Stimulated activated CD4-positive, alpha-beta T cell treated with anti-CD3 and anti-CD28 coated beads, Interleukin-4, amount 100 ng/mL, for 1 hour (primary cell): ENCODE data around the gene LSM11.
"Not testable (repeated sequence)": the region's sequence is repeated elsewhere in the genome, so short reads cannot be mapped to it uniquely, and the experiment has no call there.

Experiments
- DNase-seq: peaks from one replicate; pipeline ENCODE4 v3.0.0-alpha.2; 2020

Gene LSM11

GRCh38 chr5:157743163-157744050 lies at the start of gene LSM11:
Gene LSM11 (plus strand): TSS chr5:157743712. CDS start chr5:157743751, 39 bp downstream.
- DNase-seq: peak; percentile 91

DNA sequence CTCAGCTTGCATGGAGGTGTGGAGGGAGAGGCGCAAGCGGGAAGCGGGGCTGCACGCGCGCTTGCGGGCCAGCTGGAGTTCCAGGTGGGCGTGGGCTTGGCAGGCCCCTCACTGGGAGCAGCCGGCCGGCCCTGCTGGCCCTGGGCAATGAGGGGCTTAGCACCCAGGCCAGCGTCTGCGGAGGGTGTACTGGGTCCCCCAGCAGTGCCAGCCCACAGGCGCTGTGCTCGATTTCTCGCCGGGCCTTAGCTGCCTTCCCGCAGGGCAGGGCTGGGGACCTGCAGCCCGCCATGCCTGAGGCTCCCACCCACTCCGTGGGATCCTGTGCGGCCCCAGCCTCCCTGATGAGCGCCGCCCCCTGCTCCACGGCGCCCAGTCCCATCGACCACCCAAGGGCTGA lies 49.7 kb upstream of the LSM11 start:
- not testable (repeated sequence) for DNase-seq

DNA sequence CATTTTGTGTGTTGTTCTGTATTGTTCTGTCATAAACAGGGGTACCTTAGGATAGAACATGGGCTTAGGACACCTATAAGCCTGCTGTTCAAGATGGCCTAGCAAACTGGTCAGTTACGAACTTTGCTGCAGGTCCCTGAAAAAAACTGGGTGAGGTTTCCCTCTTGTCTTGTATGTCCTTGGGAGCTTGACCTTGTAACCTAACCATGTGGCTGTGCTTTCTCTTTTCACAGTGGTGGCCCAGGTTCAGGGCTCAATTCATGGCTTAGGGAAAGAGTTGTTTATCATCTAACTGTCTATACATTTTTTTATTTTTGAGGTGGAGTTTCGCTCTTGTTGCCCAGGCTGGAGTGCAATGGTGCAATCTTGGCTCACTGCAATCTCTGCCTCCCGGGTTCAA lies 47.4 kb upstream of the LSM11 start:
- DNase-seq: not testable (repeated sequence)

GRCh38 chr5:157698674-157699073 lies 44.8 kb upstream of the LSM11 start:
- DNase-seq: not testable (repeated sequence)

DNA sequence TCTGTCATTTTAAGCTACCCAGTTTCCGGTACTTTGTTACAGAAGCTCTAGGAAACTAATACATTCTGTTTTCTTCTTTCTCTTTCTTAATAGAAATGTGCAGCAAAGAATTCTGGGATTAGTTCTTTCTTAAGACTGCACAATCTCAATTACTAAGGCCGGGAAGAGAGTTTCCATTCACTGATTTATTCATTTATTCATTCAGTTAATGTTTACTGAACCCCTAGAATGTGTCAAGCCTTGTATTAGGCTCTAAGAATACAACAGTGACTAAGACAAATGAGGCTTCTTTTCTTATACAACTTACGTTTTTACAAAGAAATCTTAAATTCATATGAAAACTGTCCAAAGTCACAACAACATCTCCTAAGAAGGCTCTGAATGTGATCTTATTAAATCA lies 39.8 kb upstream of the LSM11 start:
- no peak for DNase-seq

- no peak for DNase-seq
These were observed 34.6 kb upstream of the LSM11 start for GRCh38 chr5:157708866-157709265.

GRCh38 chr5:157709346-157709745 lies 34.2 kb upstream of the LSM11 start:
- DNase-seq: no peak

DNA sequence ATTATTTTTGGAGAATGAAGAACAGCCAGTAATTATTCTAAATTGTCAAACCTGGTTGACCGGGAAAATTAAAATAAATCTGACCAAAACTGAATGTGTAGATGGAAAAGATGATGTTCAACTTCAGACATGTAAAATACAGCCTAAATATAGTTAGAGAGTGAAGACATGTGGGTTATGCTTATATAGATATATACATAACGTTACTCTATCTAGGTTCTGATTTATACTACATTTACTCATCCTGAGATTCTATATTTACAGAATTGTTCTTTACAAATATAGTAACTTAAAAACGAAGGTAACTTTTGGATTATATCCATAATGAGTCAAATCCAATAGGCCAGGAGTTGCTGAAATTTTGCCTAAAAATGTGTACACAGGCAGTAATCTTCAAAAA lies 33.1 kb upstream of the LSM11 start:
- no peak for DNase-seq

GRCh38 chr5:157710882-157711281 lies 32.6 kb upstream of the LSM11 start:
- DNase-seq: no peak

- no peak for DNase-seq
These were observed 29.5 kb upstream of the LSM11 start for GRCh38 chr5:157713830-157714595.

DNA sequence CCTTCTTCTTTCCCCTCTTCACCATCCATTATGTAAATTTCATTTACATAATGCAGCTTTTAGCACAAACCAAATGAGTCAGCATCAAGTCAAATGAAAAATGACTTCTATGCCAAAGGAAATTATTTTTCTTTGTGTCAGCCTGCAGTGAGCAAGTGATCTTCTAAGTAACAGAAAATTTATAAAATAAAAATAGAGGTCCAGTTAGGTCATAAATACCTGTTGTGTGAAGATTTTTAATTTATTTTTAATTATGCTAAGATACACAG lies 29.0 kb upstream of the LSM11 start:
- DNase-seq: no peak

DNA sequence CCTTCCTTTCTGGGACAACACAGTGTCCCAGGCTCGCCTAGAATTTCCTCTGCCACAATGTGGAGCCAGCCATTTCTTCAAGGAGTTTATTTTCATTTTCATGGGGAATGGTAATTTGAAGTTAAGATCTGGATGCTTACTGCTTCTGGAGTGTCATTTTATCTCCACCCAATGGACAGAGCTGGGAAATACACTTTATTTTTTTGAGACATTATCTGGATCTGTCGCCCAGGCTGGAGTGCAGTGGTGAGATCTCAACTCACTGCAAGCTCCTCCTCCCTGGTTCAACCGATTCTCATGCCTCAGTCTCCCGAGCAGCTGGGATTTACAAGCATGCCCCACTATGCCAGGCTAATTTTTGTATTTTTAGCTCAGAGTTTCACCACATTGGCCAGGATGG lies 25.0 kb upstream of the LSM11 start:
- DNase-seq: no peak

- no peak for DNase-seq
These were observed 24.3 kb upstream of the LSM11 start for GRCh38 chr5:157719245-157719644.

GRCh38 chr5:157721159-157721558 lies 22.4 kb upstream of the LSM11 start:
- no peak for DNase-seq

DNA sequence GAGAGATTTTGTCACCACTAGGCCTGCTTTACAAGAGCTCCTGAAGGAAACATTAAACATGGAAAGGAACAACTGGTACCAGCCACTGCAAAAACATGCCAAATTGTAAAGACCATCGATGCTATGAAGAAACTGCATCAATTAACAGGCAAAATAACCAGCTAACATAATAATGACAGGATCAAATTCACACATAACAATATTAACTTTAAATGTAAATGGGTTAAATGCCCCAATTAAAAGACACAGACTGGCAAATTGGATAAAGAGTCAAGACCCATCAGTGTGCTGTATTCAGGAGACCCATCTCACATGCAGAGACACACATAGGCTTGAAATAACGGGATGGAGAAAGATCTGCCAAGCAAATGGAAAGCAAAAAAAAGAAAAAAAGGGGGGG lies 20.6 kb upstream of the LSM11 start:
- not testable (repeated sequence) for DNase-seq

DNA sequence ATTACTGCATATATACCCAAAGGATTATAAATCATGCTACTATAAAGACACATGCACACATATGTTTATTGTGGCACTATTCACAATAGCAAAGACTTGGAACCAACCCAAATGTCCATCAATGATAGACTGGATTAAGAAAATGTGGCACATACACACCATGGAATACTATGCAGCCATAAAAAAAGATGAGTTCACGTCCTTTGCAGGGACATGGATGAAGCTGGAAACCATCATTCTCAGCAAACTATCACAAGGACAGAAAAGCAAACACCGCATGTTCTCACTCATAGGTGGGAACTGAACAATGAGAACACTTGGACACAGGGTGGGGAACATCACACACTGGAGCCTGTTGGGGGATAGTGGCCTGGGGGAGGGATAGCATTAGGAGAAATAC lies 16.9 kb upstream of the LSM11 start:
- not testable (repeated sequence) for DNase-seq

GRCh38 chr5:157727858-157728257 lies 15.7 kb upstream of the LSM11 start:
- not testable (repeated sequence) for DNase-seq

DNA sequence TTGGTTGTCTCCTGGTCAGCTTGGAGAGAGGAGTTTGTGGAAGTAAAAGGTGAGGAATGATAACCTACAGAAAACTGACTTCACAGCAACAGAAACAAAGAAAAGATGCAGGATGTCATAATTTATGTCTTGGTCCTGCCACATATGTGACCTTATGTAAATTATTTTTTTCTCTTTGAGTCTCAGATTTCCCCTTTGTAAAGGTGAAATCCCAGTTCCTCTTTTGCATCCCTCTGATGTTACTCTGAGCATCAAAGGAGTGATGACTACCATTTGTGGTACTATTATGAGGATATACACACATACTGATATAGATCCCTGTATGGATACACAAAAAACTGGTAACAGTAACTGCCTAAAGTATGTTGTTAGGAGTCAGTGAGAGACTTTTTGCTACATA lies 13.7 kb upstream of the LSM11 start:
- DNase-seq: no peak

GRCh38 chr5:157730900-157731271 lies 12.6 kb upstream of the LSM11 start:
- no peak for DNase-seq

DNA sequence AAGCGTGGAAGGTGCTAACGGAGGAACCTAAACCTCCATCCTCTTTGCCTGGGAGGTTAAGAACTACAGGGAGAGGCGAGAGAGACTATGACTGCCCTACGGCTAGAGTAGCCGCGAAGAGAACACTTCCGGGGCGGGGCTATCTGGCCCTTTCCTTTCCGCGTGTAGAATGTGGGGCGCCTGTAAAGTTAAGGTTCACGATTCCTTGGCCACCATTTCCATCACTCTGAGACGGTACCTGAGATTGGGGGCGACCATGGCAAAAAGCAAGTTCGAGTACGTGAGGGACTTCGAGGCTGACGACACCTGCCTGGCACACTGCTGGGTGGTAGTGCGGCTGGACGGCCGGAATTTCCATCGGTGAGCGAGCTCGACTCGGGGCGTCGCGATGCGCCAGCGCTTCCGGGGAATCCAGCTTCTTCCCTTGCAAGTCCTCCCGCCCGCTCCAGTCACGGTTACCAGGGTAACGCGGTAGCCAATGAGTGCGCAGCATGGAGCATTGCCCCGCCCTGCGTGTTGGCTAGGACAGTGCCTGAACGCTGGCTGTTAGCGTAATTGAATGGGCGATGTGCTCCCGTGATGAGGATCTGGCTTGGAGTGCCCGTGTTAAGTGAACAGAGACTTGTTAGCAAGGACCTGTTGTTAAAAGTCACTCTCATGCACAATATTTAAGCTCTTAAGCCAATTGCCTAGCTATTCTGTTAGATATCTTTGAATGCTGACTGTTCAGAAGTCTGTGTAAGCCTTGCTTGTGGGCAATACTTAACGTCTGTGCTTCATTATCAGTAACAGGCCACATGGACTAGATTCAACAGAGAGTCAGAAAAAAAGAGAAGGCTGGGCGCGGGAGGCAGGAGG lies 12.0 kb upstream of the LSM11 start, which contains the start of gene THG1L:
Gene THG1L (plus strand): TSS at position 149 of the 858 bp plus-strand sequence. CDS start 21 bp downstream, at position 170.
- peak; percentile 98 for DNase-seq

DNA sequence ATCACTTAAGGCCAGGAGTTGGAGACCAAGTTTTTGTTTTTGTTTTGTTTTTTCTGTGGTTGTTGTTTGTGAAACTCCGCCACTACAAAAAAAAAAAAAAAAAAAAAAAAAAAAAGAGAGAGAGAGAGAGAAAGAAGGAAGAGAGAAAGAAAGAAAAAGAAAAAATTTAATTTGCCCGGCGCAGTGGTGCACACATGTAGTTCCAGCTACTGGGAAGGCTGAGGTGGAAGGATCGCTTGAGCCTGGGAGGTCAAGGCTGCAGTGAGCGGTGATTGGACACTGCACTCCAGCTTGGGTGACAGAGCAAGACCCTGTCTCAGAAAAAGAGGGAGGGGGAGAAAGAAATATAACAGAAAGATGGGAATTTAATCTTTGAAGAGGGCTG lies 11.4 kb upstream of the LSM11 start:
- DNase-seq: no peak

- DNase-seq: no peak
These were observed 10.8 kb upstream of the LSM11 start for GRCh38 chr5:157732596-157733262.

DNA sequence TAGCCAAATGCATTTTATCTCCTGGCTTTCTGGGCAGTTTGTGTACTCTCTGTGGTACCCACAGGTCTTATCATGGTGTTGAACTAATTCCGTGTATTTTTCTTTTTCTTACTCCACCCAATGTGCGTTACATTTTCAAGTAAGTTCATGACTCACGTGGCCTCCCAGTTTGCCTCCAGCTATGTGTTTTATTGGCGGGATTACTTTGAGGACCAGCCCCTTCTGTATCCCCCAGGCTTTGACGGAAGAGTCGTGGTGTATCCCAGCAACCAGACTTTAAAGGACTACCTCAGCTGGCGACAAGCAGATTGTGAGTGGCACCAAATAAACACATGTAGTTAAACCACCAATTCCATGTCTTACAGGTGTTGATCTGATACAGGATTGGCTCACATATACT lies 9.1 kb upstream of the LSM11 start:
- no peak for DNase-seq
